Lower leg skin (tissue), 4 donors: Measurements from ENCODE around the gene UFSP1. TPM values are rescaled to one million over a fixed set of nuclear protein-coding genes. Genes with fewer than 3 reads are reported as not detected.
"Not testable (repeated sequence)": the region's sequence is repeated elsewhere in the genome, so short reads cannot be mapped to it uniquely, and the experiment has no call there.

Source experiments
- DNase-seq, 2 donors: peaks; one replicate each; pipeline ENCODE4 v3.0.0-alpha.2; 2019; ENCODE audit warnings: low spot score in 2 of 2
- H3K4me3 ChIP-seq: fragments of 200-600 bp; sonication (generic); 2 replicates; pipeline ENCODE4 v1.5.1; 2017; ENCODE audit warnings: mild to moderate bottlenecking, low read depth; ENCODE audit not compliant: poor library complexity, severe bottlenecking
- CTCF ChIP-seq, 3 donors: fragments of 450-650 bp; IDR thresholded peaks; one replicate each; pipeline ENCODE4 v1.5.1; 2016; ENCODE audit warnings: antibody characterized with exemption in 3 of 3, mild to moderate bottlenecking in 3 of 3, moderate library complexity in 2 of 3
- POLR2A ChIP-seq, 2 donors: fragments of 450-650 bp; IDR thresholded peaks; one replicate each; pipeline ENCODE4 v1.6.1; 2016 to 2017; ENCODE audit warnings: antibody characterized with exemption in 2 of 2, mild to moderate bottlenecking in 1 of 2, moderate library complexity in 1 of 2
- WGBS, 2 donors: methylation state at CpG; one replicate each; pipeline ENCODE4 v1.1.5; 2018; 5-methylcytosine and 5-hydroxymethylcytosine counted together
- intact Hi-C: fragments of 100-400 bp; cut with DNase I; formaldehyde crosslinking; loops from one replicate; pipeline ENCODE4 v1.15.0; 2023; ENCODE audit warnings: low total_unique reads
- total RNA-seq, 4 donors: library from RNA; depleted of rRNA; stranded (reverse); fragments of >200 nt; gene quantifications; one replicate each; pipeline ENCODE4 v1.1.0, GENCODE V29; 2016

Gene UFSP1
- total RNA-seq, 4 donors from 2014 or later, result 3.9 to 6.1 (median 5.2) TPM

GRCh38 chr7:100855515-100855914, 34.0 kb downstream of the UFSP1 start:
- TF ChIP-seq CTCF (IDR thresholded peaks at IDR 0.05), result no peak
- TF ChIP-seq POLR2A (IDR thresholded peaks at IDR 0.05), result no peak
- WGBS, 2 donors, result 94 to 97% methylated on average over 10 of the region's 10 CpGs
- no peak overlapping the region for H3K4me3 ChIP-seq
- DNase-seq, result no peak
- intact Hi-C loops, result loop anchor here (10.0 kb wide), 2 partner anchors 291 to 391 kb away; partner anchors contain the start of gene SPACDR

- not testable (repeated sequence) for H3K4me3 ChIP-seq, DNase-seq
- intact Hi-C loops, result loop anchor here (5.0 to 10.0 kb wide), 4 partner anchors 53 to 390 kb away; partner anchors contain the start of genes GIGYF1 and SPACDR
- 92 to 96% methylated on average over 9 of the region's 9 CpGs for WGBS, 2 donors
Observed at GRCh38 chr7:100854899-100855298, 34.6 kb downstream of the UFSP1 start.

- no peak overlapping the region for H3K4me3 ChIP-seq
- DNase-seq, result no peak
- TF ChIP-seq POLR2A (IDR thresholded peaks at IDR 0.05) (no peak), CTCF (IDR thresholded peaks at IDR 0.05) (no peak)
- intact Hi-C loops, result loop anchor here (5.0 to 10.0 kb wide), 4 partner anchors 52 to 390 kb away; partner anchors contain the start of genes GIGYF1 and SPACDR
- WGBS, 2 donors, result 85 to 91% methylated on average over 14 of the region's 14 CpGs
Observed at GRCh38 chr7:100854146-100854895, 35.2 kb downstream of the UFSP1 start.

GRCh38 chr7:100852048-100852872, 37.3 kb downstream of the UFSP1 start, which contains the start of gene SLC12A9:
Gene SLC12A9, plus strand, starts transcription at chr7:100852713. Its CDS starts 1,485 bp downstream, at chr7:100854198.
- TF ChIP-seq POLR2A (IDR thresholded peaks at IDR 0.05), result no peak
- TF ChIP-seq CTCF (IDR thresholded peaks at IDR 0.05), result peak in 1 of 3 donors; percentile 83
- DNase-seq, result peak; percentile 86 to 98
- intact Hi-C loops, result loop anchor here (5.0 to 10.0 kb wide), 4 partner anchors 50 to 387 kb away; partner anchors contain the start of genes GIGYF1 and SPACDR

GRCh38 chr7:100847360-100847759, 42.2 kb downstream of the UFSP1 start:
- WGBS, 2 donors, result 78 to 88% methylated on average over 4 of the region's 4 CpGs
- H3K4me3 ChIP-seq, result no peak overlapping the region
- intact Hi-C loops, result no loop called here
- no peak for DNase-seq
- no peak for TF ChIP-seq POLR2A (IDR thresholded peaks at IDR 0.05)
- TF ChIP-seq CTCF (IDR thresholded peaks at IDR 0.05), result no peak

More at GRCh38 chr7:100852048-100852872, 37.3 kb downstream of the UFSP1 start, which contains the start of gene SLC12A9:
- H3K4me3 ChIP-seq, result peak within 1 kb of the TSS; percentile 90
- 0 to 1% methylated on average over 59 to 65 of the region's 71 CpGs for WGBS, 2 donors
